Esophagus squamous epithelium (tissue), 5 donors: ENCODE data around the gene FOXRED2. TPM values are rescaled to one million over a fixed set of nuclear protein-coding genes. Genes with fewer than 3 reads are reported as not detected.

Experiments
- DNase-seq: peaks from one replicate; lab custom pipeline; 2025; lab: John Stamatoyannopoulos, UW
- H3K27ac ChIP-seq, 4 donors: fragments of 200-600 bp; sonication (generic); one replicate each; pipeline ENCODE4 v1.5.1; 2016 to 2019; ENCODE audit warnings: mild to moderate bottlenecking in 1 of 4
- H3K27me3 ChIP-seq, 4 donors: fragments of 200-600 bp; sonication (generic); 1 replicate in 3 of 4; 2 replicates in 1 of 4; pipeline versions ENCODE4 v1.5.1 to v1.6.0; 2017 to 2021; ENCODE audit warnings: antibody characterized with exemption in 1 of 4
- H3K36me3 ChIP-seq, 3 donors: fragments of 200-600 bp; sonication (generic); one replicate each; pipeline ENCODE4 v1.5.1; 2016 to 2019
- H3K4me1 ChIP-seq, 3 donors: fragments of 200-600 bp; sonication (generic); one replicate each; pipeline ENCODE4 v1.5.1; 2017 to 2019
- H3K4me3 ChIP-seq, 4 donors: fragments of 200-600 bp; sonication (generic); 1 replicate in 3 of 4; 2 replicates in 1 of 4; pipeline ENCODE4 v1.5.1; 2016 to 2019; ENCODE audit warnings: mild to moderate bottlenecking in 2 of 4, moderate library complexity in 1 of 4
- H3K9me3 ChIP-seq, 3 donors: fragments of 200-600 bp; sonication (generic); one replicate each; pipeline ENCODE4 v1.5.1; 2016 to 2019
- POLR2A ChIP-seq, 4 donors: fragments of 450-650 bp; IDR thresholded peaks; one replicate each; pipeline ENCODE4 v1.6.1; 2017; ENCODE audit warnings: antibody characterized with exemption in 4 of 4, mild to moderate bottlenecking in 4 of 4, moderate library complexity in 3 of 4
- WGBS, 2 donors: methylation state at CpG; one replicate each; pipeline ENCODE4 v1.1.5; 2018; 5-methylcytosine and 5-hydroxymethylcytosine counted together
- intact Hi-C: fragments of 100-400 bp; cut with DNase I; formaldehyde crosslinking; loops from one replicate; pipeline ENCODE4 v1.15.0; 2022
- total RNA-seq, 4 donors: library from RNA; depleted of rRNA; stranded (reverse); fragments of >200 nt; gene quantifications; one replicate each; pipeline ENCODE4 v1.1.0, GENCODE V29; 2016
- TF ChIP-seq, protein P1 (sequence below), 6 experiments: fragments of 450-650 bp in 4 of 6; fragments of 200-600 bp in 2 of 6; sonication (generic) in 2 of 6; IDR thresholded peaks; one replicate each; pipeline ENCODE4 v1.5.1; 2016 to 2019; ENCODE audit warnings: antibody characterized with exemption in 6 of 6, mild to moderate bottlenecking in 4 of 6, moderate library complexity in 4 of 6
- donor health status: DM: yes; HTN: yes; CAD: no.

The FOXRED2 gene
- total RNA-seq, 4 donors from 2014 or later, result 3.8 to 21.0 (median 7.6) TPM

DNA sequence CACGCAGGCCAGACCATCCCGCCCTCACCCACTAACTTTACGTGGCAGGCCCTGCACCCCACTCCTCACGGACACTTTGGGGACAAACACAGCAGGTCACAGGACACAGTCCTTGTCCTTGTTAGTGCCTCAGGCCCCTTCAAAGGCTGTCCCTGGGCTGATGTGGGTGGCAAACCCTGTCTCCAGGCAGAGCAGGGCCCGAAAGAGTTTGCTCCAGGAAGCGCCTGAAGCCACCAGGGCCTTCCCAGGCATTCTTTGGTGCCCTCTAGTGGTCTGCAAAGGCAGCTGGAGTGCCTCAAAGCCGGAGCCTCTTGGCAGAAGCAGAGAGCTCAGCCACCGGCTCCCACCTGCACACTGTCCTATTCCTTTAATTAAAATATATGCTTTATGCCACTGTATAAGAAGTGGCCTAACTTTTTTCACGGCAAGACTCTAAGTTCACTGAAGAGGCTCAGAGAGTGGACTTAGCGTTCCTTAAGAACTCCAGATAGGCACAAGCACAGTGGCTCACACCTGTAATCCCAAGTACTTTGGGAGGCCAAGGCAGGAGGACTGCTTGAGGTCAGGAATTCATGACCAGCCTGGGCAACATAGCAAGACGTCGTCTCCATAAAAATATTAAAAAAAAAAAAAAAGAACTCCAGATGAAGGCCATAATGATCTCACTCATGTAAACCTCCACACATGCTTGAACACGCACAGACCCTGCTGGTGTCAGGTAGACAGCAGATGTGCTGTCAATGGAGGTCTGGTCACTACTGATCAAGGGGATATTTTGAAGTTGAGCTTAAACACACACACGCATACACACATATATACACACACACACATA, 36.5 kb downstream of the FOXRED2 start:
- TF ChIP-seq, protein P1, sequence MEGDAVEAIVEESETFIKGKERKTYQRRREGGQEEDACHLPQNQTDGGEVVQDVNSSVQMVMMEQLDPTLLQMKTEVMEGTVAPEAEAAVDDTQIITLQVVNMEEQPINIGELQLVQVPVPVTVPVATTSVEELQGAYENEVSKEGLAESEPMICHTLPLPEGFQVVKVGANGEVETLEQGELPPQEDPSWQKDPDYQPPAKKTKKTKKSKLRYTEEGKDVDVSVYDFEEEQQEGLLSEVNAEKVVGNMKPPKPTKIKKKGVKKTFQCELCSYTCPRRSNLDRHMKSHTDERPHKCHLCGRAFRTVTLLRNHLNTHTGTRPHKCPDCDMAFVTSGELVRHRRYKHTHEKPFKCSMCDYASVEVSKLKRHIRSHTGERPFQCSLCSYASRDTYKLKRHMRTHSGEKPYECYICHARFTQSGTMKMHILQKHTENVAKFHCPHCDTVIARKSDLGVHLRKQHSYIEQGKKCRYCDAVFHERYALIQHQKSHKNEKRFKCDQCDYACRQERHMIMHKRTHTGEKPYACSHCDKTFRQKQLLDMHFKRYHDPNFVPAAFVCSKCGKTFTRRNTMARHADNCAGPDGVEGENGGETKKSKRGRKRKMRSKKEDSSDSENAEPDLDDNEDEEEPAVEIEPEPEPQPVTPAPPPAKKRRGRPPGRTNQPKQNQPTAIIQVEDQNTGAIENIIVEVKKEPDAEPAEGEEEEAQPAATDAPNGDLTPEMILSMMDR (IDR thresholded peaks at IDR 0.05), result peak; percentile 85 to 98 (median 96)
- no peak for TF ChIP-seq POLR2A (IDR thresholded peaks at IDR 0.05)
- Histone ChIP-seq H3K4me1 (peaks cover 19 to 79% (median 30%) of the 10 kb centered on the region in 3 donors), H3K36me3 (peaks cover 6 to 73% (median 14%) of the 10 kb centered on the region in 3 donors), H3K9me3 (no peaks in the 10 kb centered on the region), H3K27me3 (no peaks in the 10 kb centered on the region), H3K27ac (peak overlapping the region; percentile 61 to 88 (median 86)), H3K4me3 (no peak overlapping the region)
- 43 to 45% methylated on average over 10 to 12 of the region's 14 CpGs for WGBS, 2 donors
- intact Hi-C loops, result loop anchor here (5.0 kb wide), 1 partner anchor 163 kb away; no protein-coding TSS in a partner anchor
- no peak for DNase-seq

DNA sequence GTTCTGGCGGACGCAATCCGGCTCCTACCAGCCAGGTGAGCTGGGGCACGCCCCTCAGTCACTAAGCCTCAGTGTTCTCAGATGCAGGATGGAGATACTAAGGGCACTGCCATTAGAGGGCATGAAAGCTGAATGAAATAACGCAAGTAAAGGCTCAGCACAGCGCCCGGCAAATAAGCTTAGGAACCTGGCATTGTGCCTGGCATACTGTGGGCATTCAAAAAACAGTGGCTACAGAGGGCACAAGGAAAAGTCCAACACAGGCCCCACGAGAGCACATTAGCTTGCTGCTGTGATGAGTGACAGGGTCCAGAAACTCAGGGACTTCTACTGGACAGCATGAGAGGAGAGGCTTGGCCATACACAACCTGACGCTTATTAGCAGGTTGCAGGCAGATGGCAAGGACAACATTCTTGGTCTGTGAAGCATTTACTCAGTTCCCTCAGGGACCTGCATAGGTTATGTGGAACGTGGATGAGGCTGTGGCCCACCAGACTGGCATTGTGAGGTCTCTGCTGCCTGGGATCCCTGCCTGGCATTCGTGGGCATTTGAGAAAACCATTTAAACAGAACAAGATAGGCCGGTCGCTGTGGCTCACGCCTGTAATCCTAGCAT, 37.6 kb downstream of the FOXRED2 start:
- DNase-seq, result no peak
- no peak overlapping the region for H3K4me3 ChIP-seq
- no peaks in the 10 kb centered on the region for H3K27me3 ChIP-seq
- no peaks in the 10 kb centered on the region for H3K9me3 ChIP-seq
- intact Hi-C loops, result no loop called here
- H3K27ac ChIP-seq, result peak overlapping the region; percentile 61 to 88 (median 86)
- peaks cover 28 to 90% (median 42%) of the 10 kb centered on the region in 3 donors for H3K4me1 ChIP-seq
- no peak for TF ChIP-seq POLR2A (IDR thresholded peaks at IDR 0.05)
- TF ChIP-seq, protein P1 (IDR thresholded peaks at IDR 0.05), result no peak
- H3K36me3 ChIP-seq, result peaks cover 0 to 61% (median 12%) of the 10 kb centered on the region in 3 donors
- WGBS, 2 donors, result 76 to 81% methylated on average over 11 of the region's 14 CpGs

DNA sequence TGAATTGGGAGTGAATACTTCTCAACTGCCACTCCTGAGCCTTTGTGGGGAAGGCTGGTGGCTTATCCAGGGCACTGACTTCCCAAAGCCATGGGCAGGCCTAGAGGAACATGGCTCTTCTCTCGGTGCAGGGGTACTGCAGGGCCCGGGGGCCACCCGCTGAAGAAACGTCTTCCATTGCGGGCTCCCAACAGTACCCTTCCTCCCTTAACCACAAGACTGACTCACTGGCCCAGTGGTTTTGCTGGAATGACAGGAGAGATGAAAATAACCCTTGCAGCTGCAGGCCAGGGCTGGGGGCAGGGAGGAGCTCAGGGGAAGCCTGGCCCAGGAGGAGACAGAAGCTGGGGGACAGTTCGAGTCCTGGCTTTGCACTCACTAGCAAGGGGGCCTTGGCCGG, 38.9 kb downstream of the FOXRED2 start:
- no peak for TF ChIP-seq POLR2A (IDR thresholded peaks at IDR 0.05)
- TF ChIP-seq, protein P1 (IDR thresholded peaks at IDR 0.05), result no peak
- peak overlapping the region in 3 of 4 donors; percentile 87 to 92 (median 88) for H3K27ac ChIP-seq
- WGBS, 2 donors, result 40 to 55% methylated on average over 5 to 7 of the region's 7 CpGs
- intact Hi-C loops, result no loop called here
- peaks cover 29 to 86% (median 44%) of the 10 kb centered on the region in 3 donors for H3K4me1 ChIP-seq
- H3K36me3 ChIP-seq, result peaks cover 0 to 48% (median 3%) of the 10 kb centered on the region in 3 donors
- H3K4me3 ChIP-seq, result no peak overlapping the region
- H3K27me3 ChIP-seq, result no peaks in the 10 kb centered on the region
- no peaks in the 10 kb centered on the region for H3K9me3 ChIP-seq
- DNase-seq, result no peak

DNA sequence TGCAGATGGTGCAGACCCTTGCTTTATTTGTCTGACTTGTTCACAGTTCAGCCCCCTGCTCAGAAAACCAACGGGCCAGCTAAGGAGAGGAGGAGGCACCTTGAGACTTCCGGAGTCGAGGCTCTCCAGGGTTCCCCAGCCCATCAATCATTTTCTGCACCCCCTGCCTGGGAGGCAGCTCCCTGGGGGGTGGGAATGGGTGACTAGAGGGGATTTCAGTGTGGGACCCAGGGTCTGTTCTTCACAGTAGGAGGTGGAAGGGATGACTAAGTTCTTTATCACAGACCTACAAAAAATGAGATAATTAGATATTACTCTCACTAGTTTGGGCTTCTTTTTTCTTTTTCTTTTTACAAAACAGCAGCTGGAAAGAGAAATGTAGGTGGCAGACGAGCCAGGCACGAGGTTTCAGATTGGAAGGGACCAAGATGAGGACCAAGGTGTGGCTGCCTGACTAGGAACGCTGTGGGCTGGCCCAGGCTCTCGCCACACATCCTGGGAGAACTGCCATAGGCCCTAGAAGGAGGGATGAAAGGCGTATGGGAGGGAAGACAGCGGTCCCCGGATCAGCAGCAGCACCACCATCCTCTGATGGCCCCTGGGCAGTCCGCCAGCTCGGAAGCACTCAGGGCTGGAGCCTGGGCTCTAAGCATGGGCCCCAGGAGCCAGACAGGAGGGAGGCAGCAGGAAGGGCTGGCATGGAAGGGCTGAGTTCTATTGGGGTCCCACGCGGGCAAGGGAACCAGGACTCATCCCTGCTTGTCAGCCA, 39.6 kb downstream of the FOXRED2 start:
- DNase-seq, result no peak
- TF ChIP-seq, protein P1 (IDR thresholded peaks at IDR 0.05), result no peak
- no peak for TF ChIP-seq POLR2A (IDR thresholded peaks at IDR 0.05)
- WGBS, 2 donors, result 53 to 71% methylated on average over 3 to 11 of the region's 14 CpGs
- peak overlapping the region; percentile 84 to 92 (median 88) for H3K27ac ChIP-seq
- no peaks in the 10 kb centered on the region for H3K9me3 ChIP-seq
- intact Hi-C loops, result no loop called here
- no peaks in the 10 kb centered on the region for H3K27me3 ChIP-seq
- H3K4me1 ChIP-seq, result peaks cover 29 to 85% (median 47%) of the 10 kb centered on the region in 3 donors
- H3K36me3 ChIP-seq, result peaks cover 0 to 41% (median 3%) of the 10 kb centered on the region in 3 donors
- H3K4me3 ChIP-seq, result no peak overlapping the region
